Breast epithelium (tissue), 4 donors: ENCODE measurements around the gene TMEM132D. TPM values are rescaled to one million over a fixed set of nuclear protein-coding genes. Genes with fewer than 3 reads are reported as not detected.

ENCODE experiments used
- DNase-seq, 2 donors: peaks; one replicate each; pipeline ENCODE4 v3.0.0-alpha.2; 2019; ENCODE audit warnings: low spot score in 2 of 2
- H3K27ac ChIP-seq, 2 donors: fragments of 200-600 bp; sonication (generic) in 1 of 2; one replicate each; pipeline ENCODE4 v1.5.1; 2016 to 2019; ENCODE audit warnings: mild to moderate bottlenecking in 1 of 2
- H3K27me3 ChIP-seq, 2 donors: fragments of 200-600 bp; sonication (generic) in 1 of 2; one replicate each; pipeline versions ENCODE4 v1.5.1 to v1.6.0; 2017 to 2019; ENCODE audit warnings: control low read depth in 1 of 2, mild to moderate bottlenecking in 1 of 2
- H3K36me3 ChIP-seq: fragments of 200-600 bp; one replicate; pipeline ENCODE4 v1.5.1; 2019
- H3K4me1 ChIP-seq, 2 donors: fragments of 200-600 bp; sonication (generic); one replicate each; pipeline ENCODE4 v1.5.1; 2016 to 2019; ENCODE audit warnings: control low read depth in 1 of 2
- H3K4me3 ChIP-seq, 3 donors: fragments of 200-600 bp; sonication (generic); 1 replicate in 2 of 3; 2 replicates in 1 of 3; pipeline ENCODE4 v1.5.1; 2016 to 2019; ENCODE audit warnings: mild to moderate bottlenecking in 3 of 3, moderate library complexity in 2 of 3
- H3K9me3 ChIP-seq, 2 donors: fragments of 200-600 bp; sonication (generic) in 1 of 2; one replicate each; pipeline ENCODE4 v1.5.1; 2016 to 2019; ENCODE audit warnings: control low read depth in 1 of 2
- CTCF ChIP-seq, 3 donors: fragments of 450-650 bp; IDR thresholded peaks; one replicate each; pipeline ENCODE4 v1.5.1; 2016 to 2017; ENCODE audit warnings: antibody characterized with exemption in 3 of 3, mild to moderate bottlenecking in 3 of 3, moderate library complexity in 3 of 3
- POLR2A ChIP-seq: fragments of 450-650 bp; IDR thresholded peaks from one replicate; pipeline ENCODE4 v1.6.1; 2016; ENCODE audit warnings: antibody characterized with exemption, mild to moderate bottlenecking, moderate library complexity
- POLR2AphosphoS5 ChIP-seq, 3 donors: sonication (generic); formaldehyde crosslinking; IDR thresholded peaks; one replicate each; pipeline ENCODE4 v1.6.1; 2017; ENCODE audit warnings: antibody characterized with exemption in 3 of 3
- intact Hi-C: fragments of 100-400 bp; cut with DNase I; formaldehyde crosslinking; loops from one replicate; pipeline ENCODE4 v1.15.1; 2023; ENCODE audit warnings: low total_unique reads
- total RNA-seq, 3 donors: library from RNA; depleted of rRNA; stranded (reverse); fragments of >200 nt; gene quantifications; one replicate each; pipeline ENCODE4 v1.1.0, GENCODE V29; 2016

Gene TMEM132D
- total RNA-seq, 3 donors from 2014 or later: not detected

GRCh38 chr12:129150721-129151120 is 753.1 kb downstream of the TMEM132D start:
- Histone ChIP-seq H3K4me1 (no peaks in the 10 kb centered on the region), H3K27me3 (no peaks in the 10 kb centered on the region), H3K36me3 (no peaks in the 10 kb centered on the region), H3K9me3 (no peaks in the 10 kb centered on the region), H3K27ac (no peak overlapping the region), H3K4me3 (no peak overlapping the region)
- intact Hi-C loops: no loop called here
- no peak for TF ChIP-seq POLR2AphosphoS5 (IDR thresholded peaks at IDR 0.05)
- no peak for TF ChIP-seq POLR2A
- TF ChIP-seq CTCF (IDR thresholded peaks at IDR 0.05): no peak
- DNase-seq: no peak

- H3K9me3 ChIP-seq: no peaks in the 10 kb centered on the region
- TF ChIP-seq POLR2A (no peak), POLR2AphosphoS5 (IDR thresholded peaks at IDR 0.05) (no peak), CTCF (IDR thresholded peaks at IDR 0.05) (no peak)
- intact Hi-C loops: no loop called here
- H3K4me3 ChIP-seq: no peak overlapping the region
- no peak overlapping the region for H3K27ac ChIP-seq
- no peak for DNase-seq
- H3K4me1 ChIP-seq: no peaks in the 10 kb centered on the region
- H3K36me3 ChIP-seq: no peaks in the 10 kb centered on the region
- H3K27me3 ChIP-seq: no peaks in the 10 kb centered on the region
Measured at GRCh38 chr12:129145381-129145780, 758.4 kb downstream of the TMEM132D start.

GRCh38 chr12:129138776-129139175 is 765.0 kb downstream of the TMEM132D start:
- H3K36me3 ChIP-seq: no peaks in the 10 kb centered on the region
- no peak for DNase-seq
- no peaks in the 10 kb centered on the region for H3K9me3 ChIP-seq
- no peak overlapping the region for H3K27ac ChIP-seq
- no peak for TF ChIP-seq POLR2A
- no peak for TF ChIP-seq POLR2AphosphoS5 (IDR thresholded peaks at IDR 0.05)
- TF ChIP-seq CTCF (IDR thresholded peaks at IDR 0.05): no peak
- no peaks in the 10 kb centered on the region for H3K27me3 ChIP-seq
- no peaks in the 10 kb centered on the region for H3K4me1 ChIP-seq
- intact Hi-C loops: no loop called here
- no peak overlapping the region for H3K4me3 ChIP-seq

- TF ChIP-seq POLR2A: no peak
- TF ChIP-seq CTCF (IDR thresholded peaks at IDR 0.05): no peak
- no peak for TF ChIP-seq POLR2AphosphoS5 (IDR thresholded peaks at IDR 0.05)
Measured at GRCh38 chr12:129136694-129137325, 767.0 kb downstream of the TMEM132D start.

GRCh38 chr12:129127771-129128170 is 776.1 kb downstream of the TMEM132D start:
- intact Hi-C loops: no loop called here
- no peaks in the 10 kb centered on the region for H3K4me1 ChIP-seq
- H3K27ac ChIP-seq: no peak overlapping the region

More at GRCh38 chr12:129136694-129137325, 767.0 kb downstream of the TMEM132D start:
- no peaks in the 10 kb centered on the region for H3K4me1 ChIP-seq
- intact Hi-C loops: no loop called here
- DNase-seq: no peak
- no peaks in the 10 kb centered on the region for H3K36me3 ChIP-seq
- no peaks in the 10 kb centered on the region for H3K9me3 ChIP-seq
- no peak overlapping the region for H3K4me3 ChIP-seq
- H3K27me3 ChIP-seq: no peaks in the 10 kb centered on the region
- H3K27ac ChIP-seq: no peak overlapping the region

More at GRCh38 chr12:129127771-129128170, 776.1 kb downstream of the TMEM132D start:
- TF ChIP-seq POLR2A (no peak), POLR2AphosphoS5 (IDR thresholded peaks at IDR 0.05) (no peak), CTCF (IDR thresholded peaks at IDR 0.05) (no peak)
- H3K4me3 ChIP-seq: no peak overlapping the region
- DNase-seq: no peak
- H3K27me3 ChIP-seq: no peaks in the 10 kb centered on the region
- H3K9me3 ChIP-seq: peaks cover 0 to 6% of the 10 kb centered on the region in 2 donors
- H3K36me3 ChIP-seq: no peaks in the 10 kb centered on the region
